Fibroblast of gingiva (primary cell): ENCODE measurements around the gene LYPD6B.
A peak's percentile ranks its signal among the peaks of the same experiment; 100 is the strongest.

ENCODE experiments used
- DNase-seq: peaks from one replicate; pipeline ENCODE4 v3.0.0-alpha.2; 2011; ENCODE audit warnings: low read depth

Gene LYPD6B

GRCh38 chr2:149038442-149039212 is at the start of gene LYPD6B:
Gene LYPD6B, plus strand, starts transcription at chr2:149038699. Its CDS starts 92,250 bp downstream, at chr2:149130949.
- DNase-seq, result no peak

DNA sequence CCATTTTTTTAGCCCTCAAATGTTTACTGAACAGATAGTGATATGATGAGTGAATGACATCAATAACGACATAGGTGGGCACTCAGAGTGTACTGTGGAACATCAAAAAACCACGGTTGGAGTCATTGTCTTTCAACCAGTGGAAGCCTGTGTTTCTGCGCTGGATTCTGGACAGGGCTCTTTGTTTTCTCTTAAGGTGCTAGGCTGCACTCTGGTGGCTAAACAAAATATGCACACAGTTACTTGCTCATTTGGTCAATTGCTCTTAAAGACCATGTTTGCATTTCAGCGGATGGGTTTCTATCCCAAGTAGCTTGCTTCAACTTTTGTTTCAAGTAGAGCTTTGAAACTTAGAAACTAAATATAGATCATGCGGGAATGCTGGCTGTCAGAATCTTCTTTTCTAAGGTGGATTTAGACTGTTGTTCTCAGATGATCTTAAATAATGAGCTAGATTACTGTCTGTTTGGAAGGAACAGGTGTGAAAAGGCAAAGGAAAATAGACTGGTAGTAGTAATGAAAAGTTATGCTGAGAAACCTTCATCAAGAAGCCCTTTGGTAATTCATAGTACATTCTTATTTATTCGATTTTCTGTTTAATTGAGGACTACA is 48.5 kb upstream of the LYPD6B start:
- DNase-seq, result peak; percentile 76

DNA sequence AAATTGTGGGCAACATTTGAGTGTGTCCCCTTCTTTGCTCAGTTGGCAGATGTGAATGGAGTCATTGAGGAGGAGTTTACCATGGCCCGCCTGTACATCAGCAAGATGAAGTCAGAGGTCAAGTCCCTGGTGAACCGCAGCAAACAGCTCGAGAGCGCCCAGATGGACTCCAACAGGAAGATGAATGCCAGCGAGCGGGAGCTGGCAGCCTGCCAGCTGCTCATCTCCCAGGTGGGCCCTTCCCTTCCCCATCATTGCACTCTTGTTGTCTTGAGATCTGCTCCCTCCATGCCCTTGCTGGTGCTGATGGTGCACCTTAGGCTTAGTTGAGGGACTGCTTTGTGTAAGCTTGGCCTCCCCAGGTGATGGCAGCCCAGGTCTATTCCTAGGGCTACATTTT is 47.5 kb upstream of the LYPD6B start:
- DNase-seq, result no peak

DNA sequence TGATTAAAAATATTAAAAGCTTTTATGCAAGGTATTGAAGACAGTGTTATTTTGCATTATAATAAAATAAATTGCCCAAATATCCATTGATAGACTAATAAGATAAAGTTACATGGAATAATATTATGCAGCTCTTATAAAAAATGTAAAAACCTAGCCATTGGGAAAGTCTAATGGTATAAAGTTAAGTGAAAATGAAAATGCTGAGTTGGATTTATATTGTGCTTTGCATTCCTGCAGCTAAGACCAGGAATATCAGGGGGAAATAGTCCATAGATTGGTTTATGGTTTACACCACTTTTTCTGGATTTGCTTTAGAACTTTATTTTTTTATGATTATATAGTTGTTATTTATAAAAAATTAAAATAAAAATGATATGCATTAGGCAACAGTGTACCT is 46.1 kb upstream of the LYPD6B start:
- no peak for DNase-seq

- DNase-seq, result no peak
Measured at GRCh38 chr2:148993351-148993750, 45.1 kb upstream of the LYPD6B start.

DNA sequence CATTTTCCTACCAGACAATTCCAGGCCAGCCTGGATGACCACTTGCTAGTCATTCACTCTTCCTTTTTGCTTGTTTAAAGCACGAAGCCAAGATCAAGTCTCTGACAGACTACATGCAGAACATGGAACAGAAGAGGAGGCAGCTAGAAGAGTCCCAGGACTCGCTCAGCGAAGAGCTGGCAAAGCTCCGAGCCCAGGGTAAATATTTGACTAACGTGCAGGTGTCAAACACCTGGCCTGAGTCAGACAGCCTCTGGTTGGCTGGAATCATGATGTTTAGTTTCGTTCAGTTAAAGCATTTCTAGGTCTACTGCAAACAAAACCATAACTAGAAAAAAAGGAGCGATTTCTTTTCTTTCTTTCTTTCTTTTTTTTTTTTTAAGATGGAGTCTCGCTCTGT is 44.2 kb upstream of the LYPD6B start:
- DNase-seq, result no peak

DNA sequence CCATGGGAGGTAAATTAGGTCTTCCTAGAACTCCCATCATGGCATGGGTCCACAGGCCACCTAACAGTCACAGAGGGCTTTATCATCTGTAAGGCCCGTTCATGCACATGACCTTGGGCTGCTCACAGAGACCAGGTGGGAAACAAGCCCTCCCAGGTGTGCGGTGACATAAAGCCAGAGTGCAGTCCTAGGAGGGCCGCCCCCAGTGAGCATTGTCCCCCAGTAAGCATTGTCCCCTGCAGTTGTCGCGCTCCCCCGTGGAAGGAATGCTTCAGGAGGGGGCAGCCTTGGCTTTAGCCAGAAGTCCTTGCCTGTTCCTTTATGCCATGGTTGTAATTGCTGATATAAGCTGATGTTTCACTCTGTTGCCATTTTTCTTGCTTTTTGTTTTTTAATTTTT is 41.7 kb upstream of the LYPD6B start:
- no peak for DNase-seq

- no peak for DNase-seq
Measured at GRCh38 chr2:148998165-148998830, 40.2 kb upstream of the LYPD6B start.

- no peak for DNase-seq
Measured at GRCh38 chr2:148998831-148999200, 39.7 kb upstream of the LYPD6B start.

DNA sequence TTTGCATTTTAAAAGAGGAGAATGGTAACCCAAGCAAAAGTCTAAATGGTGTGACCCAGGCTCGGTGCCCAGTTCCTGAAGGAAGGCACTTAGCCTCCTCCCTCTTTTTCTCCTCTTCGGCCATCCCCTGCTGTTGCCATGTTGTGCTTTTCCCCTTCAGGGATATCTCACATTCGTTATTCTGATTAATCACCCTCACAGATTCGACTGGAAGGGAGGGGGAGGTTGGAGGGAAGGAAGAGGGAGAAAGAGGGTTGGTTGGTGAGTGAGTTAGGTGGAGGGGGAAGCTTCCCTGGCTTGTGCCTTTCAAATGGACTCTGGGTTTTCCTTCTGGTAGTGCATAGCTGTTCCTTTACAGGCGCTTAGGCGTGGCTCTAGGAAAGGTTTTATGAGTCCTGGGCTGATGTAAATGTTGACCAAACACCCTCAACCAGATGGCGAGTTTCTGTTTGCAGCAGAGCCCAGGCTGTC is 39.0 kb upstream of the LYPD6B start:
- DNase-seq, result no peak

DNA sequence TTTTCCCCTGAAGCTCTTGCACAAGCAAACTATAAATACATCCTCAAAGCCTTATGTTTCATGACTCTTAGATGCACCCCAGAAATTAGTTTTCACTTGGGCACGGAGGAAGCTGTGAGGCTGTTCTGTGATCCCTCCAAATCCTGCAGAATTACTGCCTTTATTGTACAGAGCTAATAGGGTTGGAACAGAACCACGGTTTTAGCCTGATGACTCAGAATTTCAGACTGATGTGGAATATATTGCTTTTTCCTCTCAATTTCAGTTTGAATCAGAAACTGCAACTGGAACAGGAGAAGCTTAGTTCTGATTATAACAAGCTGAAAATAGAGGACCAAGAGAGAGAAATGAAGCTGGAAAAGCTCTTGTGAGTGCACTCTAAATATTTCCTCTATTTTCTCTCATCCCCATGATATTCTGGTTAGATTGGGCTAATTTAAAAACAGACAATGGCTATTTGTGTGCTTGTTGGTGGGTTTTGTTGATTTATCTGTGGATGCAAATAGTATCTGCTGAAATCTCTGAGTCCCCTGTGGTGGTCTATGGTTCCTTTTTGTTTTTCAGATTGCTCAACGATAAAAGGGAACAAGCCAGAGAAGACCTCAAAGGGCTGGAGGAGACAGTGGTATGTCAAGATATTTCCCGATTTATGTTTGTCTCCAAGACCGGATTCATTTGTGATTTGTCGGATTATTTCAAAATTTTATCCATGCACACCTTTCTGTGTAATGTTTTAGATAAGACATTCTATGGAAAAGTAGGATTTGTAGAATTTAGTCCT is 38.2 kb upstream of the LYPD6B start:
- no peak for DNase-seq

DNA sequence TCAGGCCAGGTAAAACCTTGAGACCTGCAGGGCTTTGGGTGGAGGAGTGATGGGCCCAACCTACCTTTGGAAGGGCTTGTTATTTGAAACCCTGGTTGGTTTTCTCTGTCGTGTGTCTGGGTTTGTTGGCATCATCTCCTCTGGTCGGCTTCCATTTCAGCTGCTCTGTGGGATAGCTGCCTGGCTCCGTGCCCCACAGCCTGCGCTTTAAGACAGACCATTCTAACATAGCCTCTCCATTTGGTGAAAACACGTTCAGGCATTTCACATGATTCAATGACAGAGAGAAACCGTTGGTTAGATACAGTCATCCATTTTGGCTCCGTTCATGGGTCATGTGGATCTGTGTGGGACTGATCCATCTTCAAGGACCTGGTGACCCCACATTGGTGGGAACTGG is 37.0 kb upstream of the LYPD6B start:
- DNase-seq, result no peak

- no peak for DNase-seq
Measured at GRCh38 chr2:149002378-149002890, 36.1 kb upstream of the LYPD6B start.

GRCh38 chr2:149002891-149003740 is 35.4 kb upstream of the LYPD6B start:
- DNase-seq, result no peak

GRCh38 chr2:149004836-149005235 is 33.7 kb upstream of the LYPD6B start:
- DNase-seq, result no peak

GRCh38 chr2:149005471-149006077 is 32.9 kb upstream of the LYPD6B start:
- no peak for DNase-seq

GRCh38 chr2:149006883-149007543 is 31.5 kb upstream of the LYPD6B start:
- DNase-seq, result no peak

GRCh38 chr2:149008381-149008780 is 30.1 kb upstream of the LYPD6B start:
- no peak for DNase-seq

DNA sequence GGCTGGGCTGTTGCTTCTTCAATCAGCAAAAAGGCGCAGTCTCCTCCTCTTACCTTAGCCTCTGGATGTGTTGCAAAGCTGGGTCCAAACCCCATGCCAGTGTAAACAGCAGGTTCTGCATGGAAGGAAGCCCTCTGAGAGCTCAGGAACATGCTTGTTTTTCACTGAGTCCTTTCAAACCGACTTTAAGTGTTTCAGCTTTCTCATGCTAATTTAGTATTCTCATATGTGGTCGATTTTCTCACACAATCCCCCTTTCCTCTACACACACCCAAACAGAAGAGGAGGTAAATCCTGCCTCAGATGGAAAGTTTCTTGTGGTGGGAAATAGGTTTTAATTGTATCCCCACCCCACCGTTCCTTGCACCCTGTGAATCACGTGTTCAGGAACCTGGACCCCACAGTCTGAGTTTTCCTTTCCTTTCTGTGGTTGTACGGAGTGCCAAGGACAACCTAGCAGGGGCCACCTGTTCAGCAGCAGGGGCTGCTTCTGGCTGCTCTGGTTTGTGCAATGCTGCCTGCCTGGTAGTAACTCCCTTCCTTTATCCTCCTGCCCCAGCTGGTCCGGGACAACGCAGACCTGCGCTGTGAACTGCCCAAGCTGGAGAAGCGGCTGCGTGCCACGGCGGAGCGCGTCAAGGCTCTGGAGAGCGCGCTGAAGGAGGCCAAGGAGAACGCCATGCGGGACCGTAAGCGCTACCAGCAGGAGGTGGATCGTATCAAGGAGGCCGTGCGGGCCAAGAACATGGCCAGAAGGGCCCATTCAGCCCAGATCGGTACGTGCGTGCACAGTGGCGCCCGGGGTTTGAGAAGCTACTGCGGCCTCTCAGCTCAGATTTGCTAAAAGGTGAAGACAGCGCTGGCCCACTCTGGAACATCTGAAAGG is 28.7 kb upstream of the LYPD6B start:
- DNase-seq, result no peak
